Keratinocyte (primary cell): ENCODE results near the gene ATP4A. TPM values are rescaled to one million over a fixed set of nuclear protein-coding genes. Genes with fewer than 3 reads are reported as not detected.

Source experiments
- DNase-seq: peaks from one replicate; pipeline ENCODE4 v3.0.0-alpha.2; 2011; ENCODE audit warnings: low read depth, missing footprints, low spot score
- FAIRE-seq: peaks from 2 replicates; lab custom pipeline; 2011; peaks lifted over from hg19 to GRCh38; lab: Jason Lieb, UNC
- H2AFZ ChIP-seq: 2 replicates; pipeline ENCODE4 v1.6.0; 2012; ENCODE audit warnings: low read length, control low read depth, inconsistent platforms; ENCODE audit not compliant: control insufficient read depth
- H3K27ac ChIP-seq: 2 replicates; pipeline ENCODE4 v1.5.1; 2011; ENCODE audit warnings: low read length; ENCODE audit not compliant: control insufficient read depth, insufficient read depth
- H3K27me3 ChIP-seq: 3 replicates; pipeline ENCODE4 v1.6.0; 2011; ENCODE audit warnings: low read length; ENCODE audit not compliant: control insufficient read depth, insufficient read depth; ENCODE audit errors: extremely low read depth
- H3K36me3 ChIP-seq, 2 experiments: 2 replicates in 1 of 2; 3 replicates in 1 of 2; pipeline ENCODE4 v1.5.1; 2011; ENCODE audit warnings: low read length in 2 of 2, mild to moderate bottlenecking in 1 of 2; ENCODE audit not compliant: control insufficient read depth in 2 of 2, insufficient read depth in 2 of 2; ENCODE audit errors: extremely low read depth in 1 of 2
- H3K4me1 ChIP-seq: 3 replicates; pipeline ENCODE4 v1.5.1; 2011; ENCODE audit warnings: low read length; ENCODE audit not compliant: control insufficient read depth, insufficient read depth; ENCODE audit errors: extremely low read depth
- H3K4me2 ChIP-seq: 3 replicates; pipeline ENCODE4 v1.6.0; 2011; ENCODE audit warnings: low read depth, low read length; ENCODE audit not compliant: control insufficient read depth, insufficient read depth; ENCODE audit errors: extremely low read depth
- H3K4me3 ChIP-seq, 3 experiments: fragments of 200-600 bp in 1 of 3; sonication (generic) in 1 of 3; 2 replicates in 2 of 3; 3 replicates in 1 of 3; pipeline ENCODE4 v1.5.1; 2011 to 2016; ENCODE audit warnings: low read length in 3 of 3, mild to moderate bottlenecking in 3 of 3, control low read depth in 2 of 3, inconsistent platforms in 1 of 3, low read depth in 1 of 3, mixed read lengths in 1 of 3, mixed run types in 1 of 3, moderate library complexity in 1 of 3; ENCODE audit not compliant: control insufficient read depth in 2 of 3, insufficient read depth in 2 of 3; ENCODE audit errors: extremely low read depth in 1 of 3
- H3K79me2 ChIP-seq: 2 replicates; pipeline ENCODE4 v1.6.0; 2012; ENCODE audit warnings: low read length; ENCODE audit not compliant: control insufficient read depth, insufficient read depth
- H3K9ac ChIP-seq: 3 replicates; pipeline ENCODE4 v1.6.0; 2011; ENCODE audit warnings: low read length; ENCODE audit not compliant: control insufficient read depth, insufficient read depth; ENCODE audit errors: extremely low read depth
- H3K9me1 ChIP-seq: 3 replicates; pipeline ENCODE4 v1.6.0; 2011; ENCODE audit warnings: low read length; ENCODE audit not compliant: control insufficient read depth, insufficient read depth; ENCODE audit errors: extremely low read depth
- H3K9me3 ChIP-seq: 2 replicates; pipeline ENCODE4 v1.5.1; 2012; ENCODE audit warnings: low read depth, low read length; ENCODE audit not compliant: control insufficient read depth
- H4K20me1 ChIP-seq: 3 replicates; pipeline ENCODE4 v1.6.0; 2011; ENCODE audit warnings: low read length; ENCODE audit not compliant: control insufficient read depth, insufficient read depth; ENCODE audit errors: extremely low read depth
- CTCF ChIP-seq, 3 experiments: IDR thresholded peaks in 1 of 3; conservative IDR thresholded peaks in 1 of 3; optimal IDR thresholded peaks in 1 of 3; 2 replicates in 2 of 3; 3 replicates in 1 of 3; pipeline versions ENCODE3 to v1.5.1; 2011; ENCODE audit warnings: low read length in 3 of 3, mild to moderate bottlenecking in 3 of 3, moderate library complexity in 2 of 3, control low read depth in 1 of 3, inconsistent platforms in 1 of 3; ENCODE audit not compliant: insufficient read depth in 2 of 3; ENCODE audit errors: extremely low read depth in 1 of 3
- EZH2 ChIP-seq: IDR thresholded peaks from one replicate; pipeline ENCODE4 v1.6.1; 2012; ENCODE audit warnings: inconsistent platforms, mild to moderate bottlenecking, low read length, moderate library complexity
- dilution Hi-C: fragments of 300-500 bp; cut with MboI; formaldehyde crosslinking; loops from one replicate; pipeline ENCODE4 v1.7.0; 2020; ENCODE audit warnings: low sequenced_read_pairs; ENCODE audit not compliant: extremely low pct_ligation_motif_present
- polyA plus RNA-seq, 5 experiments: library from polyadenylated mRNA; depleted of rRNA in 3 of 5; stranded (reverse) in 3 of 5; stranded (forward) in 1 of 5; unstranded in 1 of 5; fragments of >200 nt; gene quantifications; 1 replicate in 1 of 5; 2 replicates in 3 of 5; 3 replicates in 1 of 5; pipeline versions ENCODE4 v1.2.1 to v1.2.3, GENCODE V29; 2011 to 2012; ENCODE audit warnings: missing spikeins in 2 of 5, low read depth in 1 of 5, low replicate concordance in 1 of 5

The ATP4A gene
- polyA plus RNA-seq, 1 donor (not counting 4 experiments of a cell fraction or from before 2014, with no cell fraction given) = not detected

DNA sequence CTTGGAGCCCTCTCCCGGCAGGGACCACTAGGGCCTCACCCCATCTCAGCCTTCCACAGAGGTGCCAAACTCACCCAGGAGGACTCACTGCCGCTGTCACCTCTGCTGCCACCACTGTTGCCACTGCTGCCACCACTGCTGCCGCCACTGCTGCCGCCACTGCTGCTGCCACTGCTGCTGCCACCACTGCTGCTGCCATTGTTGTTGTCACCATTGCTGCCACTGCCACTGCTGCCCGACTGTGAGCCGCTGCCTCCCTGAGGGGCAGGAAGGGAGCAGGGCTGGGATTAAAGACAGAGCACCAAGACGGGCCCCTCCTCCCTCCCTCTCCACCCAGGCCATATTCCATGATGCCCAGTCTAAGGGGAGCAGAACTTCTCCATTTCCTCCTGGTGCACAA, 52.1 kb downstream of the ATP4A start:
- Histone ChIP-seq H3K4me1 (peaks cover 16% of the 10 kb centered on the region), H3K36me3 (peaks cover 0 to 7% of the 10 kb centered on the region in 2 experiments), H3K27ac (no peak overlapping the region), H3K9ac (no peak overlapping the region), H3K4me3 (no peak overlapping the region), H3K27me3 (peaks cover 5% of the 10 kb centered on the region), H3K9me1 (no peaks in the 10 kb centered on the region), H2AFZ (no peak overlapping the region), H3K4me2 (no peak overlapping the region), H4K20me1 (no peaks in the 10 kb centered on the region), H3K9me3 (no peaks in the 10 kb centered on the region), H3K79me2 (peaks cover 20% of the 10 kb centered on the region)
- dilution Hi-C loops = no loop called here
- TF ChIP-seq EZH2 (no peak), CTCF (optimal IDR thresholded peaks at IDR 0.05 in 1 of 3, IDR thresholded peaks at IDR 0.05 in 1 of 3, conservative IDR thresholded peaks at IDR 0.05 in 1 of 3; ENCODE audit: extremely low read depth in 1 of 3, insufficient read depth in 2 of 3, low read length in 3 of 3) (no peak)
- no peak for FAIRE-seq
- no peak for DNase-seq

- H4K20me1 ChIP-seq = no peaks in the 10 kb centered on the region
- H3K36me3 ChIP-seq = peaks cover 7 to 14% of the 10 kb centered on the region in 2 experiments
- TF ChIP-seq CTCF (optimal IDR thresholded peaks at IDR 0.05 in 1 of 3, IDR thresholded peaks at IDR 0.05 in 1 of 3, conservative IDR thresholded peaks at IDR 0.05 in 1 of 3; ENCODE audit: extremely low read depth in 1 of 3, insufficient read depth in 2 of 3, low read length in 3 of 3) = no peak
- no peak for TF ChIP-seq EZH2
- peak overlapping the region; percentile 88 for H2AFZ ChIP-seq
- FAIRE-seq (no peak), DNase-seq (no peak)
- peaks cover 16% of the 10 kb centered on the region for H3K4me1 ChIP-seq
- peak overlapping the region; percentile 63 to 94 (median 88) for H3K4me3 ChIP-seq
- no peak overlapping the region for H3K27ac ChIP-seq
- dilution Hi-C loops = no loop called here
- H3K9me1 ChIP-seq = no peaks in the 10 kb centered on the region
- peaks cover 21% of the 10 kb centered on the region for H3K79me2 ChIP-seq
- H3K9ac ChIP-seq = peak overlapping the region; percentile 85
- peaks cover 5% of the 10 kb centered on the region for H3K27me3 ChIP-seq
- peak overlapping the region; percentile 99 for H3K4me2 ChIP-seq
- H3K9me3 ChIP-seq = no peaks in the 10 kb centered on the region
Measured at GRCh38 chr19:35510626-35510964, 52.9 kb downstream of the ATP4A start.
